K562 (cell line): ENCODE measurements around the gene CPM. TPM values are rescaled to one million over a fixed set of nuclear protein-coding genes. Genes with fewer than 3 reads are reported as not detected.

ENCODE experiments used
- CBX2 ChIP-seq: fragments of 200-600 bp; sonication (generic); IDR thresholded peaks from one replicate; pipeline ENCODE4 v1.6.1; 2012; ENCODE audit warnings: mild to moderate bottlenecking, low read length, inconsistent platforms; ENCODE audit not compliant: insufficient read depth, poor library complexity, severe bottlenecking
- CCNT2 ChIP-seq: IDR thresholded peaks from 2 replicates; pipeline ENCODE4 v1.6.1; 2011; ENCODE audit warnings: borderline replicate concordance, low read depth, mild to moderate bottlenecking, moderate library complexity, mixed read lengths, low read length; ENCODE audit not compliant: insufficient read length; ENCODE audit errors: extremely low read depth
- HOXB6 ChIP-seq: fragments of 250-450 bp; sonication (Bioruptor Pico); IDR thresholded peaks from 2 replicates; pipeline ENCODE4 v1.5.1; 2022; ENCODE audit warnings: mild to moderate bottlenecking, borderline replicate concordance
- MCM7 ChIP-seq, 2 experiments: fragments of 450-650 bp; IDR thresholded peaks; 2 replicates each; pipeline ENCODE4 v1.6.1; 2016 to 2018
- TCF3 ChIP-seq: sonication (generic); formaldehyde crosslinking; IDR thresholded peaks from 2 replicates; pipeline ENCODE4 v1.4.0; 2020; ENCODE audit warnings: mild to moderate bottlenecking, missing genetic modification reagents
- ZBED1 ChIP-seq: IDR thresholded peaks from 2 replicates; pipeline ENCODE4 v1.6.1; 2014
- ZNF77 ChIP-seq: fragments of 250-450 bp; sonication (Bioruptor Pico); IDR thresholded peaks from 2 replicates; pipeline ENCODE4 v1.5.0; 2020
- polyA plus RNA-seq, 8 experiments: library from polyadenylated mRNA; depleted of rRNA in 4 of 8; stranded (reverse) in 5 of 8; unstranded in 3 of 8; fragments of >200 nt; fragmentation: Nextera tagmentation in 2 of 8; fragmentation: Illumina TruSeq in 1 of 8; extraction: Ambion mirVana in 2 of 8; extraction: Trizol in 1 of 8; gene quantifications; 2 replicates each; pipeline versions ENCODE4 v1.2.1 to v1.2.3, GENCODE V29; 2011 to 2014; ENCODE audit warnings: inconsistent platforms in 1 of 8, missing spikeins in 1 of 8
- total RNA-seq, 7 experiments: library from RNA; depleted of rRNA in 6 of 7; stranded (reverse); fragments of >200 nt in 6 of 7; fragmentation: Illumina TruSeq in 2 of 7; extraction: Trizol in 2 of 7; gene quantifications; 2 replicates each; pipeline versions ENCODE4 v1.2.1 to v1.2.3, GENCODE V29; 2011 to 2021; ENCODE audit warnings: low replicate concordance in 1 of 7
- TF ChIP-seq, protein P1 (sequence below): fragments of 250-450 bp; sonication (Bioruptor Pico); IDR thresholded peaks from 2 replicates; pipeline ENCODE4 v1.5.0; 2021; ENCODE audit warnings: mild to moderate bottlenecking, borderline replicate concordance
- TF ChIP-seq, protein P2 (sequence below), 2 experiments: IDR thresholded peaks; 2 replicates each; pipeline ENCODE4 v1.6.1; 2012; ENCODE audit warnings: improper control_type of control experiment in 2 of 2, low read depth in 2 of 2, low read length in 2 of 2, borderline replicate concordance in 1 of 2
- TF ChIP-seq, protein P3 (sequence below), 3 experiments: fragments of 200-800 bp in 1 of 3; sonication (Bioruptor generic) in 1 of 3; sonication (generic) in 1 of 3; formaldehyde crosslinking in 1 of 3; IDR thresholded peaks; 2 replicates each; pipeline versions ENCODE4 v1.6.1 to v1.8.0; 2016 to 2022; ENCODE audit warnings: mild to moderate bottlenecking in 2 of 3, missing compliant biosample characterization in 2 of 3, missing genetic modification characterization in 2 of 3, missing genetic modification reagents in 1 of 3
- TF ChIP-seq, protein P4 (sequence below): fragments of 150-350 bp; conservative IDR thresholded peaks from 2 replicates; pipeline ENCODE4 v1.6.1; 2014; ENCODE audit warnings: low read length
- TF ChIP-seq, protein P5 (sequence below), 2 experiments: fragments of 150-350 bp in 1 of 2; IDR thresholded peaks; 2 replicates each; pipeline ENCODE4 v1.6.1; 2012 to 2016; ENCODE audit warnings: low read depth in 2 of 2, low read length in 2 of 2, mild to moderate bottlenecking in 1 of 2, moderate library complexity in 1 of 2

Gene CPM
- total and polyA plus RNA-seq, 9 of the 15 experiments (the other 6 are each of a cell fraction or from before 2014, with no cell fraction given), result 0.31 TPM; not detected in 8

DNA sequence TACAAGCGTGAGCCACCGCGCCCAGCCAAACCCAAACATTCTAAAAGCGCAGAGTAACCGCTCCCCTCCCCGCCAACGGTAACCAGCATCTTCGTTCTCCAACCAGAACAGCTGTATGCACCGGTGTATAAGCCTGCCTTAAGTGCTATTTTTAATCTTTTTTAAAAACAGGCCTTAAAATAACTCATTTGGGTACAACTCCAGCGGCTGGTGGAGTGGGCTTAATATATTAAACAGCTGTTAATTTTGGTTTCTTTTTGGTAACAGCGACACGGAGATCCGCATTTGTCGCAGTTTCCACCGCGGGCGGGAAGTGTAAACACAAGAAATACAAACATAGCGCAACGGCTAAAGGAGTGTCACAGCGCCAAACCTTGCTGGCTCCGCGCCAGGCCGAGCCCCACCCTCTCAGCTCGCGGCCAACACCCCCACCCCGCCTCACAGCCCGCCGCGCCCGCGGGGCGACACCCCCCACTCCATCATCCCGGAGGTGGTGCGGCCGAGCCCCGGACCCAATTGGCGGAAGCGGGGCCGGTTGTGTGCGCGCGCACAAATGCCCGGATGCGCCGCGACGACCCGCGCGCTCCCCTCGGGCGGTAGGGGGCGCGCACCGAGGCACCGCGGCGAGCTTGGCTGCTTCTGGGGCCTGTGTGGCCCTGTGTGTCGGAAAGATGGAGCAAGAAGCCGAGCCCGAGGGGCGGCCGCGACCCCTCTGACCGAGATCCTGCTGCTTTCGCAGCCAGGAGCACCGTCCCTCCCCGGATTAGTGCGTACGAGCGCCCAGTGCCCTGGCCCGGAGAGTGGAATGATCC is 125.2 kb downstream of the CPM start, which contains the start of gene MDM2 (continued):
- TF ChIP-seq, protein P1, sequence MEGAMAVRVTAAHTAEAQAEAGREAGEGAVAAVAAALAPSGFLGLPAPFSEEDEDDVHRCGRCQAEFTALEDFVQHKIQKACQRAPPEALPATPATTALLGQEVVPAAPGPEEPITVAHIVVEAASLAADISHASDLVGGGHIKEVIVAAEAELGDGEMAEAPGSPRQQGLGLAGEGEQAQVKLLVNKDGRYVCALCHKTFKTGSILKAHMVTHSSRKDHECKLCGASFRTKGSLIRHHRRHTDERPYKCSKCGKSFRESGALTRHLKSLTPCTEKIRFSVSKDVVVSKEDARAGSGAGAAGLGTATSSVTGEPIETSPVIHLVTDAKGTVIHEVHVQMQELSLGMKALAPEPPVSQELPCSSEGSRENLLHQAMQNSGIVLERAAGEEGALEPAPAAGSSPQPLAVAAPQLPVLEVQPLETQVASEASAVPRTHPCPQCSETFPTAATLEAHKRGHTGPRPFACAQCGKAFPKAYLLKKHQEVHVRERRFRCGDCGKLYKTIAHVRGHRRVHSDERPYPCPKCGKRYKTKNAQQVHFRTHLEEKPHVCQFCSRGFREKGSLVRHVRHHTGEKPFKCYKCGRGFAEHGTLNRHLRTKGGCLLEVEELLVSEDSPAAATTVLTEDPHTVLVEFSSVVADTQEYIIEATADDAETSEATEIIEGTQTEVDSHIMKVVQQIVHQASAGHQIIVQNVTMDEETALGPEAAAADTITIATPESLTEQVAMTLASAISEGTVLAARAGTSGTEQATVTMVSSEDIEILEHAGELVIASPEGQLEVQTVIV (CRISPR knock-in tag), result no peak
- TF ChIP-seq, protein P2, sequence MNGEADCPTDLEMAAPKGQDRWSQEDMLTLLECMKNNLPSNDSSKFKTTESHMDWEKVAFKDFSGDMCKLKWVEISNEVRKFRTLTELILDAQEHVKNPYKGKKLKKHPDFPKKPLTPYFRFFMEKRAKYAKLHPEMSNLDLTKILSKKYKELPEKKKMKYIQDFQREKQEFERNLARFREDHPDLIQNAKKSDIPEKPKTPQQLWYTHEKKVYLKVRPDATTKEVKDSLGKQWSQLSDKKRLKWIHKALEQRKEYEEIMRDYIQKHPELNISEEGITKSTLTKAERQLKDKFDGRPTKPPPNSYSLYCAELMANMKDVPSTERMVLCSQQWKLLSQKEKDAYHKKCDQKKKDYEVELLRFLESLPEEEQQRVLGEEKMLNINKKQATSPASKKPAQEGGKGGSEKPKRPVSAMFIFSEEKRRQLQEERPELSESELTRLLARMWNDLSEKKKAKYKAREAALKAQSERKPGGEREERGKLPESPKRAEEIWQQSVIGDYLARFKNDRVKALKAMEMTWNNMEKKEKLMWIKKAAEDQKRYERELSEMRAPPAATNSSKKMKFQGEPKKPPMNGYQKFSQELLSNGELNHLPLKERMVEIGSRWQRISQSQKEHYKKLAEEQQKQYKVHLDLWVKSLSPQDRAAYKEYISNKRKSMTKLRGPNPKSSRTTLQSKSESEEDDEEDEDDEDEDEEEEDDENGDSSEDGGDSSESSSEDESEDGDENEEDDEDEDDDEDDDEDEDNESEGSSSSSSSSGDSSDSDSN (IDR thresholded peaks at IDR 0.05; ENCODE audit: borderline replicate concordance in 1 of 2, low read depth in 2 of 2, low read length in 2 of 2), result peak; percentile 41 to 78; a peak in 3 of 4 replicates
- TF ChIP-seq ZNF77 (CRISPR knock-in tag) (no peak), CCNT2 (peak; percentile 95), CBX2 (no peak), ZBED1 (peak; percentile 66; the same call in 1 of the 2 replicates), MCM7 (IDR thresholded peaks at IDR 0.05) (no peak), HOXB6 (CRISPR knock-in tag) (no peak), TCF3 (CRISPR knock-in tag) (no peak)
- TF ChIP-seq, protein P3, sequence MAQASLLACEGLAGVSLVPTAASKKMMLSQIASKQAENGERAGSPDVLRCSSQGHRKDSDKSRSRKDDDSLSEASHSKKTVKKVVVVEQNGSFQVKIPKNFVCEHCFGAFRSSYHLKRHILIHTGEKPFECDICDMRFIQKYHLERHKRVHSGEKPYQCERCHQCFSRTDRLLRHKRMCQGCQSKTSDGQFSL (CRISPR knock-in tag; IDR thresholded peaks at IDR 0.05), result peak; percentile 97
- TF ChIP-seq, protein P3 (tag; IDR thresholded peaks at IDR 0.05), result peak in 1 of 2 experiments; percentile 97; a peak in 2 of 4 replicates
- TF ChIP-seq, protein P4, sequence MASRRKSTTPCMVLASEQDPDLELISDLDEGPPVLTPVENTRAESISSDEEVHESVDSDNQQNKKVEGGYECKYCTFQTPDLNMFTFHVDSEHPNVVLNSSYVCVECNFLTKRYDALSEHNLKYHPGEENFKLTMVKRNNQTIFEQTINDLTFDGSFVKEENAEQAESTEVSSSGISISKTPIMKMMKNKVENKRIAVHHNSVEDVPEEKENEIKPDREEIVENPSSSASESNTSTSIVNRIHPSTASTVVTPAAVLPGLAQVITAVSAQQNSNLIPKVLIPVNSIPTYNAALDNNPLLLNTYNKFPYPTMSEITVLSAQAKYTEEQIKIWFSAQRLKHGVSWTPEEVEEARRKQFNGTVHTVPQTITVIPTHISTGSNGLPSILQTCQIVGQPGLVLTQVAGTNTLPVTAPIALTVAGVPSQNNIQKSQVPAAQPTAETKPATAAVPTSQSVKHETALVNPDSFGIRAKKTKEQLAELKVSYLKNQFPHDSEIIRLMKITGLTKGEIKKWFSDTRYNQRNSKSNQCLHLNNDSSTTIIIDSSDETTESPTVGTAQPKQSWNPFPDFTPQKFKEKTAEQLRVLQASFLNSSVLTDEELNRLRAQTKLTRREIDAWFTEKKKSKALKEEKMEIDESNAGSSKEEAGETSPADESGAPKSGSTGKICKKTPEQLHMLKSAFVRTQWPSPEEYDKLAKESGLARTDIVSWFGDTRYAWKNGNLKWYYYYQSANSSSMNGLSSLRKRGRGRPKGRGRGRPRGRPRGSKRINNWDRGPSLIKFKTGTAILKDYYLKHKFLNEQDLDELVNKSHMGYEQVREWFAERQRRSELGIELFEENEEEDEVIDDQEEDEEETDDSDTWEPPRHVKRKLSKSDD, result no peak
- TF ChIP-seq, protein P5, sequence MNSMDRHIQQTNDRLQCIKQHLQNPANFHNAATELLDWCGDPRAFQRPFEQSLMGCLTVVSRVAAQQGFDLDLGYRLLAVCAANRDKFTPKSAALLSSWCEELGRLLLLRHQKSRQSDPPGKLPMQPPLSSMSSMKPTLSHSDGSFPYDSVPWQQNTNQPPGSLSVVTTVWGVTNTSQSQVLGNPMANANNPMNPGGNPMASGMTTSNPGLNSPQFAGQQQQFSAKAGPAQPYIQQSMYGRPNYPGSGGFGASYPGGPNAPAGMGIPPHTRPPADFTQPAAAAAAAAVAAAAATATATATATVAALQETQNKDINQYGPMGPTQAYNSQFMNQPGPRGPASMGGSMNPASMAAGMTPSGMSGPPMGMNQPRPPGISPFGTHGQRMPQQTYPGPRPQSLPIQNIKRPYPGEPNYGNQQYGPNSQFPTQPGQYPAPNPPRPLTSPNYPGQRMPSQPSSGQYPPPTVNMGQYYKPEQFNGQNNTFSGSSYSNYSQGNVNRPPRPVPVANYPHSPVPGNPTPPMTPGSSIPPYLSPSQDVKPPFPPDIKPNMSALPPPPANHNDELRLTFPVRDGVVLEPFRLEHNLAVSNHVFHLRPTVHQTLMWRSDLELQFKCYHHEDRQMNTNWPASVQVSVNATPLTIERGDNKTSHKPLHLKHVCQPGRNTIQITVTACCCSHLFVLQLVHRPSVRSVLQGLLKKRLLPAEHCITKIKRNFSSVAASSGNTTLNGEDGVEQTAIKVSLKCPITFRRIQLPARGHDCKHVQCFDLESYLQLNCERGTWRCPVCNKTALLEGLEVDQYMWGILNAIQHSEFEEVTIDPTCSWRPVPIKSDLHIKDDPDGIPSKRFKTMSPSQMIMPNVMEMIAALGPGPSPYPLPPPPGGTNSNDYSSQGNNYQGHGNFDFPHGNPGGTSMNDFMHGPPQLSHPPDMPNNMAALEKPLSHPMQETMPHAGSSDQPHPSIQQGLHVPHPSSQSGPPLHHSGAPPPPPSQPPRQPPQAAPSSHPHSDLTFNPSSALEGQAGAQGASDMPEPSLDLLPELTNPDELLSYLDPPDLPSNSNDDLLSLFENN (IDR thresholded peaks at IDR 0.05; ENCODE audit: low read depth in 2 of 2, low read length in 2 of 2), result 0 out of 4 replicates have a peak, but pooled peaks of 1 of the 2 experiments have one; percentile 10
